Neural cell (in vitro differentiated cells): ENCODE measurements around the gene MADCAM1. TPM values are rescaled to one million over a fixed set of nuclear protein-coding genes. Genes with fewer than 3 reads are reported as not detected.
A peak's percentile ranks its signal among the peaks of the same experiment; 100 is the strongest.

Experiments used
- H2AFZ ChIP-seq: fragments of 200-600, 300-800 bp; sonication (generic), shearing (Covaris generic); 2 replicates; pipeline ENCODE4 v1.6.0; 2014; ENCODE audit warnings: low read depth, mild to moderate bottlenecking, antibody characterized with exemption, low read length, moderate library complexity
- H3F3A ChIP-seq: fragments of 200-600 bp; shearing (Covaris generic); 2 replicates; pipeline ENCODE4 v1.6.1; 2016; ENCODE audit warnings: mild to moderate bottlenecking, moderate library complexity, mixed read lengths, antibody characterized with exemption, low read length; ENCODE audit not compliant: insufficient read depth, poor library complexity, severe bottlenecking
- H3K27ac ChIP-seq: fragments of 200-600, 300-800 bp; sonication (generic), shearing (Covaris generic); 2 replicates; pipeline ENCODE4 v1.5.1; 2014; ENCODE audit warnings: mild to moderate bottlenecking, low read length, moderate library complexity
- H3K27me3 ChIP-seq: fragments of 300-800, 200-600 bp; sonication (generic), shearing (Covaris generic); 2 replicates; pipeline ENCODE4 v1.6.0; 2014; ENCODE audit warnings: mild to moderate bottlenecking, low read depth, low read length, moderate library complexity; ENCODE audit not compliant: insufficient read depth
- H3K36me3 ChIP-seq: fragments of 300-800, 200-600 bp; sonication (generic), shearing (Covaris generic); 2 replicates; pipeline ENCODE4 v1.5.1; 2014; ENCODE audit warnings: mild to moderate bottlenecking, antibody characterized with exemption, low read length, moderate library complexity; ENCODE audit not compliant: insufficient read depth
- H3K4me2 ChIP-seq: fragments of 300-800, 200-600 bp; sonication (generic), shearing (Covaris generic); 2 replicates; pipeline ENCODE4 v1.6.0; 2014; ENCODE audit warnings: mild to moderate bottlenecking, low read length
- H3K4me3 ChIP-seq: fragments of 300-800, 200-600 bp; sonication (generic), shearing (Covaris generic); 2 replicates; pipeline ENCODE4 v1.5.1; 2014; ENCODE audit warnings: mild to moderate bottlenecking, low read length, moderate library complexity
- H3K79me2 ChIP-seq: fragments of 200-600 bp; shearing (Covaris generic); replicated peaks from 2 replicates; pipeline ENCODE4 v1.6.0; 2014; ENCODE audit warnings: mild to moderate bottlenecking, low read length, moderate library complexity; ENCODE audit not compliant: insufficient read depth
- H3K9ac ChIP-seq: fragments of 300-800, 200-600 bp; sonication (generic), shearing (Covaris generic); 2 replicates; pipeline ENCODE4 v1.6.1; 2016; ENCODE audit warnings: mild to moderate bottlenecking, low read length, mixed read lengths
- H3K9me2 ChIP-seq: fragments of 200-600 bp; shearing (Covaris generic); 2 replicates; pipeline ENCODE4 v1.6.1; 2016; ENCODE audit warnings: mild to moderate bottlenecking, low read length, mixed read lengths; ENCODE audit not compliant: insufficient read depth
- H3K9me3 ChIP-seq: fragments of 200-600, 300-800 bp; sonication (generic), shearing (Covaris generic); 2 replicates; pipeline ENCODE4 v1.6.1; 2016; ENCODE audit warnings: mild to moderate bottlenecking, mixed run types, low read length, moderate library complexity, mixed read lengths
- H4K20me1 ChIP-seq: fragments of 200-600 bp; shearing (Covaris generic); 2 replicates; pipeline ENCODE4 v1.6.1; 2016; ENCODE audit warnings: mild to moderate bottlenecking, mixed run types; ENCODE audit not compliant: insufficient read depth
- EP300 ChIP-seq: fragments of 450-650 bp; conservative IDR thresholded peaks from 2 replicates; pipeline ENCODE4 v1.6.1; 2014; ENCODE audit warnings: antibody characterized with exemption, mild to moderate bottlenecking, moderate library complexity; ENCODE audit not compliant: poor library complexity, severe bottlenecking
- EZH2 ChIP-seq: fragments of 200-600, 300-800 bp; shearing (Covaris generic), sonication (generic); IDR thresholded peaks from 2 replicates; pipeline ENCODE4 v1.6.1; 2014; ENCODE audit warnings: antibody characterized with exemption, low read length, borderline replicate concordance, mild to moderate bottlenecking; ENCODE audit not compliant: insufficient read depth, poor library complexity, severe bottlenecking
- MXI1 ChIP-seq: fragments of 450-650 bp; conservative IDR thresholded peaks from 2 replicates; pipeline ENCODE4 v1.6.1; 2014; ENCODE audit warnings: antibody characterized with exemption, mild to moderate bottlenecking; ENCODE audit not compliant: poor library complexity, severe bottlenecking
- POLR2AphosphoS5 ChIP-seq: IDR thresholded peaks from 2 replicates; pipeline ENCODE4 v1.6.1; 2012
- RAD21 ChIP-seq: fragments of 450-650 bp; conservative IDR thresholded peaks from 2 replicates; pipeline ENCODE4 v1.6.1; 2014; ENCODE audit warnings: antibody characterized with exemption, mild to moderate bottlenecking, moderate library complexity
- REST ChIP-seq: IDR thresholded peaks from 2 replicates; pipeline ENCODE4 v1.6.1; 2012; ENCODE audit warnings: borderline replicate concordance
- SMC3 ChIP-seq: fragments of 450-650 bp; conservative IDR thresholded peaks from 2 replicates; pipeline ENCODE4 v1.6.1; 2014; ENCODE audit warnings: antibody characterized with exemption, mild to moderate bottlenecking, moderate library complexity; ENCODE audit not compliant: poor library complexity
- TAF1 ChIP-seq: IDR thresholded peaks from 2 replicates; pipeline ENCODE4 v1.6.1; 2012; ENCODE audit warnings: low read depth
- polyA plus RNA-seq: library from polyadenylated mRNA; depleted of rRNA; stranded (reverse); fragments of >200 nt; gene quantifications from 2 replicates; pipeline ENCODE4 v1.2.3, GENCODE V29; 2014
- TF ChIP-seq, protein P1 (sequence below): fragments of 450-650 bp; IDR thresholded peaks from 2 replicates; pipeline ENCODE4 v1.5.1; 2014; ENCODE audit warnings: antibody characterized with exemption, mild to moderate bottlenecking, moderate library complexity; ENCODE audit not compliant: poor library complexity, severe bottlenecking

The MADCAM1 gene
- polyA plus RNA-seq, 1 donor from 2014 or later: 1.0 TPM

DNA sequence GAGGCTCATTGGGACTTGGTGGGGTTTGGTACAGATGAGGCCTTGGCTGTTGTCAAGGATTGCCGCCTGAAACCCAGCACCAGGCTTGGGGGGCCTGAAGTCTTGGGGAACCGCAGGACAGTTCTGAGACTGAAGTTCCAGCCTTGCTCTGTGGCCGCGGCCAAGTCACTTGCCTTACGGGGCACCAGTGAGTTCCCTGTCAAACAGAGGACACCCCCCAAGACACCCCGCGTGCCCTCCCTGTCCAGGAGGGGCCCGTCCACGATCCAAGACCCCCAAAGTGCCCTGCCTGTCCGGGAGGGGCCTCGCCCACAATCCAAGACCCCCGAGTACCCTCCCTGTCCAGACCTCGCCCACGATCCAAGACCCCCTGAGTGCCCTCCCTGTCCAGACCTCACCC is 37.8 kb downstream of the MADCAM1 start:
- H3K79me2 ChIP-seq: peaks cover 30% of the 10 kb centered on the region
- peak overlapping the region; percentile 95 for H3K9ac ChIP-seq
- TF ChIP-seq, protein P1, sequence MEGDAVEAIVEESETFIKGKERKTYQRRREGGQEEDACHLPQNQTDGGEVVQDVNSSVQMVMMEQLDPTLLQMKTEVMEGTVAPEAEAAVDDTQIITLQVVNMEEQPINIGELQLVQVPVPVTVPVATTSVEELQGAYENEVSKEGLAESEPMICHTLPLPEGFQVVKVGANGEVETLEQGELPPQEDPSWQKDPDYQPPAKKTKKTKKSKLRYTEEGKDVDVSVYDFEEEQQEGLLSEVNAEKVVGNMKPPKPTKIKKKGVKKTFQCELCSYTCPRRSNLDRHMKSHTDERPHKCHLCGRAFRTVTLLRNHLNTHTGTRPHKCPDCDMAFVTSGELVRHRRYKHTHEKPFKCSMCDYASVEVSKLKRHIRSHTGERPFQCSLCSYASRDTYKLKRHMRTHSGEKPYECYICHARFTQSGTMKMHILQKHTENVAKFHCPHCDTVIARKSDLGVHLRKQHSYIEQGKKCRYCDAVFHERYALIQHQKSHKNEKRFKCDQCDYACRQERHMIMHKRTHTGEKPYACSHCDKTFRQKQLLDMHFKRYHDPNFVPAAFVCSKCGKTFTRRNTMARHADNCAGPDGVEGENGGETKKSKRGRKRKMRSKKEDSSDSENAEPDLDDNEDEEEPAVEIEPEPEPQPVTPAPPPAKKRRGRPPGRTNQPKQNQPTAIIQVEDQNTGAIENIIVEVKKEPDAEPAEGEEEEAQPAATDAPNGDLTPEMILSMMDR: no peak
- no peak for TF ChIP-seq EZH2
- no peak for TF ChIP-seq POLR2AphosphoS5
- TF ChIP-seq EP300: no peak
- TF ChIP-seq TAF1: no peak
- TF ChIP-seq SMC3: no peak
- TF ChIP-seq REST: no peak
- TF ChIP-seq MXI1: no peak
- no peak for TF ChIP-seq RAD21
- no peaks in the 10 kb centered on the region for H3K9me3 ChIP-seq
- H2AFZ ChIP-seq: no peak overlapping the region
- peak overlapping the region; percentile 99 for H3K4me3 ChIP-seq
- H3K27ac ChIP-seq: no peak overlapping the region
- H3K4me2 ChIP-seq: no peak overlapping the region
- H4K20me1 ChIP-seq: peaks cover 16% of the 10 kb centered on the region
- no peaks in the 10 kb centered on the region for H3F3A ChIP-seq
- no peaks in the 10 kb centered on the region for H3K27me3 ChIP-seq
- no peaks in the 10 kb centered on the region for H3K36me3 ChIP-seq
- H3K9me2 ChIP-seq: no peaks in the 10 kb centered on the region

- H3K9me2 ChIP-seq: no peaks in the 10 kb centered on the region
- no peak overlapping the region for H3K9ac ChIP-seq
- H3K4me2 ChIP-seq: no peak overlapping the region
- H3F3A ChIP-seq: no peaks in the 10 kb centered on the region
- H3K4me3 ChIP-seq: no peak overlapping the region
- H2AFZ ChIP-seq: no peak overlapping the region
- TF ChIP-seq EZH2: no peak
- TF ChIP-seq, protein P1: no peak
- TF ChIP-seq RAD21: no peak
- no peak for TF ChIP-seq REST
- TF ChIP-seq POLR2AphosphoS5: no peak
- TF ChIP-seq TAF1: no peak
- TF ChIP-seq EP300: no peak
- no peak for TF ChIP-seq SMC3
- TF ChIP-seq MXI1: no peak
- H3K27ac ChIP-seq: no peak overlapping the region
- H3K27me3 ChIP-seq: no peaks in the 10 kb centered on the region
- H3K79me2 ChIP-seq: peaks cover 30% of the 10 kb centered on the region
- peaks cover 16% of the 10 kb centered on the region for H4K20me1 ChIP-seq
- H3K36me3 ChIP-seq: no peaks in the 10 kb centered on the region
- H3K9me3 ChIP-seq: no peaks in the 10 kb centered on the region
Observed at GRCh38 chr19:535017-535835, 38.9 kb downstream of the MADCAM1 start.
